ENCODE results near the gene LTN1.

- TF ChIP-seq POLR2A (IDR thresholded peaks at IDR 0.05; ENCODE audit: extremely low read depth, insufficient read length) (no peak), CTCF (IDR thresholded peaks at IDR 0.05; ENCODE audit: low read depth, low read length) (no peak), MAX (IDR thresholded peaks at IDR 0.05; ENCODE audit: low read depth, low read length) (no peak), MYC (IDR thresholded peaks at IDR 0.05; ENCODE audit: low read depth, low read length) (no peak)
Measured at GRCh38 chr21:28932717-28933116, 60.0 kb downstream of the LTN1 start.
